Psoas muscle (tissue), 8 donors: ENCODE results near the gene GRB10. TPM values are rescaled to one million over a fixed set of nuclear protein-coding genes. Genes with fewer than 3 reads are reported as not detected.
A peak's percentile ranks its signal among the peaks of the same experiment; 100 is the strongest.

Source experiments
- ATAC-seq, 4 donors: fragments of 200-7000 bp; cut with Tn5 transposase; one replicate each; pipeline ENCODE4 v1.9.1; 2020; ENCODE audit warnings: moderate library complexity in 3 of 4, mild to moderate bottlenecking in 2 of 4
- DNase-seq, 2 donors: peaks; one replicate each; pipeline ENCODE4 v3.0.0-alpha.2; 2020
- H3K27ac ChIP-seq: fragments of 200-600 bp; one replicate; pipeline ENCODE4 v1.8.0; 2022
- H3K27me3 ChIP-seq, 3 donors: fragments of 200-600 bp in 1 of 3; one replicate each; pipeline versions ENCODE4 v1.6.1 to v1.8.0; 2013 to 2022; ENCODE audit warnings: low read length in 2 of 3, mild to moderate bottlenecking in 2 of 3, moderate library complexity in 1 of 3; ENCODE audit not compliant: insufficient read depth in 3 of 3
- H3K36me3 ChIP-seq, 2 donors: fragments of 200-600 bp in 1 of 2; one replicate each; pipeline versions ENCODE4 v1.6.1 to v1.8.0; 2013 to 2022; ENCODE audit warnings: low read depth in 1 of 2, mild to moderate bottlenecking in 1 of 2, moderate library complexity in 1 of 2; ENCODE audit not compliant: insufficient read depth in 1 of 2
- H3K4me1 ChIP-seq: fragments of 200-600 bp; one replicate; pipeline ENCODE4 v1.8.0; 2022
- H3K4me3 ChIP-seq: fragments of 200-600 bp; one replicate; pipeline ENCODE4 v1.8.0; 2022; ENCODE audit warnings: mild to moderate bottlenecking
- H3K9me3 ChIP-seq: fragments of 200-600 bp; one replicate; pipeline ENCODE4 v1.8.0; 2022
- WGBS, 3 donors: extraction: QIAGEN DNeasy Blood & Tissue Kit; methylation state at CpG; one replicate each; pipeline versions ENCODE4 v1.1.6 to v1.1.7; 2013; 5-methylcytosine and 5-hydroxymethylcytosine counted together
- intact Hi-C, 2 donors: fragments of 100-400 bp; cut with DNase I; formaldehyde crosslinking; loops; one replicate each; pipeline versions ENCODE4 v1.11.0 to v1.14.2; 2022
- polyA plus RNA-seq, 3 donors: library from polyadenylated mRNA; stranded (reverse); fragments of 200-250 nt; gene quantifications; one replicate each; pipeline ENCODE4 v1.2.3, GENCODE V29; 2013
- total RNA-seq, 4 donors: library from RNA; stranded (reverse); fragmentation: NEBNext Ultra II Directional in 2 of 4; extraction: Animal tissue kit (Norgen Biotek cat#: 25700) in 2 of 4; gene quantifications; one replicate each; pipeline versions ENCODE4 v1.2.1 to v1.2.4, GENCODE V29; 2021 to 2023
- TF ChIP-seq, protein P1 (sequence below): fragments of 200-600 bp; IDR thresholded peaks from one replicate; pipeline ENCODE4 v1.8.0; 2022; ENCODE audit warnings: antibody characterized with exemption
- donor health status: healthy with polysubstance abuse.
- donor health status: DM: no; HTN: no; CAD: no; lungs with moderate emphysema.
- donor health status: Bipolar disorder and iron deficiency.
- donor health status: healthy.
- donor health status: DM: yes; HTN: yes; CAD: no.
- donor health status: DM: no; HTN: no; CAD: no.
- donor health status: DM: no; HTN: no; CAD: no.
- donor health status: DM: yes; HTN: yes; CAD: no.

GRB10 gene
- total and polyA plus RNA-seq, 7 donors, result 25.8 to 72.7 (median 53.0) TPM

DNA sequence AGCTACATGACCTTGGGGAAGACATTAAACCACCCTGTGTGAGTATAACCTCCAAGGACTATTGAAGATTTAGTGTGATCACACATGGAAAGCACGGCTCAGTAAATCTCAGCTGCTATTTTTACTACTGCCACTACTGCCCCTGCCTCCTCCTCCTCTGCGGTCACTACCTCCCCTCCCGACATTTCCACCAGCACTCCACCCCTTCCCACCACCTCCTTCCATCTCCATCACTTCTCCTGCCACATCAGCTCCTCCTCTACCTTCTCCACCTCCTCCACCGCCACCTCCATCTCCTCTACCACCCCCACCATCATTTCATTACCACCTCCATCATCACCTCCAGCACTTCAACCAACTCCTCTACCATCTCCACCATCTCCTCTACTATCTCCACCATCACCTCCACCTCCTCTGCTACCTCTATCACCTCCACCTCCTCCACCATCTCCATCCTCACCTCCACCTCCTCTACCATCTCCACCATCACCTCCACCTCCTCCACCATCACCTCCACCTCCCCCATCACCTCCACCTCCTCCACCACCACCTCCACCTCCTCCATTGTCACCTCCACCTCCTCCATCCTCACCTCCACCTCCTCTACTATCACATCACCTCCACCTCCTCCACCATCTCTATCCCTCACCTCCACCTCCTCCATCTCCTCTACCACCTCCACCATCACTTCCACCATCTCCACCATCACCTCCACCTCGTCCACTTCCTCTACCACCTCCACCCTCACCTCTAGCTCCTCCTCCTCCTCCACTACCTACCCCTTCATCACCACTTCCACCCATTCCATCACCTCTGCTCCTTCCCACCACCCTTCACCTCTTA, 69.4 kb downstream of the GRB10 start:
- 48 to 61% (median 51%) methylated on average over 5 of the region's 5 CpGs for WGBS, 3 donors
- DNase-seq (no peak), ATAC-seq (peak in 3 of 4 donors; percentile 29 to 52 (median 33))
- Histone ChIP-seq H3K4me3 (no peak overlapping the region), H3K4me1 (peaks cover 45% of the 10 kb centered on the region), H3K9me3 (no peaks in the 10 kb centered on the region), H3K27me3 (no peaks in the 10 kb centered on the region), H3K27ac (peak overlapping the region; percentile 54), H3K36me3 (no peaks in the 10 kb centered on the region)
- intact Hi-C loops, result no loop called here
- TF ChIP-seq, protein P1, sequence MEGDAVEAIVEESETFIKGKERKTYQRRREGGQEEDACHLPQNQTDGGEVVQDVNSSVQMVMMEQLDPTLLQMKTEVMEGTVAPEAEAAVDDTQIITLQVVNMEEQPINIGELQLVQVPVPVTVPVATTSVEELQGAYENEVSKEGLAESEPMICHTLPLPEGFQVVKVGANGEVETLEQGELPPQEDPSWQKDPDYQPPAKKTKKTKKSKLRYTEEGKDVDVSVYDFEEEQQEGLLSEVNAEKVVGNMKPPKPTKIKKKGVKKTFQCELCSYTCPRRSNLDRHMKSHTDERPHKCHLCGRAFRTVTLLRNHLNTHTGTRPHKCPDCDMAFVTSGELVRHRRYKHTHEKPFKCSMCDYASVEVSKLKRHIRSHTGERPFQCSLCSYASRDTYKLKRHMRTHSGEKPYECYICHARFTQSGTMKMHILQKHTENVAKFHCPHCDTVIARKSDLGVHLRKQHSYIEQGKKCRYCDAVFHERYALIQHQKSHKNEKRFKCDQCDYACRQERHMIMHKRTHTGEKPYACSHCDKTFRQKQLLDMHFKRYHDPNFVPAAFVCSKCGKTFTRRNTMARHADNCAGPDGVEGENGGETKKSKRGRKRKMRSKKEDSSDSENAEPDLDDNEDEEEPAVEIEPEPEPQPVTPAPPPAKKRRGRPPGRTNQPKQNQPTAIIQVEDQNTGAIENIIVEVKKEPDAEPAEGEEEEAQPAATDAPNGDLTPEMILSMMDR, result no peak

DNA sequence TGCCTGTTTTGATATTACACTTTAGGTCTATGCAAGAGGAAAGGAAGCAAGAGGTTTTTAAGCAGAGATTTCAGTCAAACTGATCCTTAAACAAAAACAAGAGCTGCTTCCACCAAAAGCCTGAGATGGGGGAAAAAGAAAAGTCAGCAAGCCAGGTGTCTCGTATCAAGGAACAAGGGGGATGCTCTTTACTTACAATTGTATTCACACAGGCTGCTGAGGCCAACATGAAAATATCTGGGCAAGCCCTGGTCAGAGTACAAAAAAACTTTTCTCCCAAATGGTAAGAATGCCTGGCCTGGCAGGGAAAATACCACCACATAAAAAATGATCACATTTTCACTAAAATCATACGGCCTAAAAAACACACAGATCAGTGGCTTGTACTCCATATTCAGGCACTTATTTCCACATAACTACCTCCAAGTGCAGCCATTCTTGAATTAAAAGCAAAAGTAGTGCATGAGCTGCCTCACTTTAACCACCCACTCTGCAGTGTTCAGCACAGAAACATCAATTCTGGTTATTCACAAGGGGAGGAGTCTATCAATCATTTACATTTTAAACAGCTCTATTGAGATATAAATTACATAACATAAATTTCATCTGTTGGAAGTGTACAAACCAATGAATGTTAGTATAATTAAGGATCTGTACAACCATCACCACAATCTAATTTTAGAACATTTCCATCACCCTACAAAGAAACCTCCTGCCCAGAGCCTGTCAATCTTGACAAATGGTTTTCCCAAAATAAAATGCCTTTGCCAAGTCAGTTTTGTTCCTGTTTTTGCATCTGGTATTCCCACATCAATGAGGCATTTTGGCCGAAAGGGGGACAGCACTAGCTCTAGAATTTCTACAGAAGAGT, 70.2 kb downstream of the GRB10 start:
- WGBS, 3 donors, result 29 to 53% (median 33%) methylated on average over 3 of the region's 3 CpGs
- TF ChIP-seq, protein P1, result no peak
- ATAC-seq (peak in 2 of 4 donors; percentile 9 to 36), DNase-seq (no peak)
- peaks cover 45% of the 10 kb centered on the region for H3K4me1 ChIP-seq
- H3K9me3 ChIP-seq, result no peaks in the 10 kb centered on the region
- H3K27me3 ChIP-seq, result no peaks in the 10 kb centered on the region
- H3K27ac ChIP-seq, result peak overlapping the region; percentile 54
- no peak overlapping the region for H3K4me3 ChIP-seq
- intact Hi-C loops, result no loop called here
- no peaks in the 10 kb centered on the region for H3K36me3 ChIP-seq

DNA sequence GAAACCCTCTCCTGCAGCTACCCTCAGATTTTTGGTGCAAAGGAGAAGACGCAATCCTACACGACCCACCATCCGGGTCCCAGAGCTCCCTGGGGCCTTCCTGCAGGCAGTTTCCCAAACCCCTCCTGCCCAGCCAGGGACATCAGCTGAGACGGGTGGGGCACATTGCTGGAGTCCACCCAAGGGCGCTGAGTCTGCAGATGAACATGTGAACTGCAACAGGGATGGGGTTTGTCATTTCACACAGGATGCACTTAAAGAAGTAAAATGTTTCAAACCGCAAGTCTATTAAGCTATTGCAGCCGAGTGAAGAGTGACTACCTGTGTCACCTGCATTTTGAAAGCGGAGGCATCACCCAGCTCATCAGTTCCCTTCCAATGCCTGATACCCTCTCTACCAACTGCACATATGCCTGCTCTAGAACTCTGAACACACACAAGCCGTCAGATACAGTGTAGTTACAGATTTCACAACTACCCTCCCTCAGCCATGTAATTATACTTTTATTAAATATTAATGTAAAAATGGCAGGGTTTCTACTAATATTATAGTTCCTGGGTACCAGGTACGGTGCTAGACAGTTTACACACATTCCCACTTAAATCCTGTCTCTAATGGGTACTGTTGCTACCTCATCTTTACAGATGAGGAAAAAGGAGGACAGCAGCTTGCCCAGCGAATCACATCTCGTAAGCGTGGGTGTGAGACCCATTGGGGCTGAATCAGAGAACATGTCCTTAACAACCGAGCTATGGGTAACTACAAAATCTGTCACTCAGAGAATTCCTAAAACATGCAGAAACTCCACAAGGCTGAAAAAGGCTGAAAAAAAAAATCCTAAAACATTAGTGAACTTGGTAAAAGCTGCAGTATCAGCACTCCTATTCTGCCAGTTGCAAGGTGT, 71.2 kb downstream of the GRB10 start:
- Histone ChIP-seq H3K36me3 (no peaks in the 10 kb centered on the region), H3K27ac (no peak overlapping the region), H3K9me3 (no peaks in the 10 kb centered on the region), H3K4me3 (no peak overlapping the region), H3K27me3 (no peaks in the 10 kb centered on the region), H3K4me1 (peaks cover 45% of the 10 kb centered on the region)
- DNase-seq (peak; percentile 56 to 88), ATAC-seq (peak in 3 of 4 donors; percentile 54 to 91 (median 85))
- intact Hi-C loops, result no loop called here
- WGBS, 3 donors, result 57 to 62% (median 60%) methylated on average over 14 of the region's 14 CpGs
- TF ChIP-seq, protein P1, result no peak

DNA sequence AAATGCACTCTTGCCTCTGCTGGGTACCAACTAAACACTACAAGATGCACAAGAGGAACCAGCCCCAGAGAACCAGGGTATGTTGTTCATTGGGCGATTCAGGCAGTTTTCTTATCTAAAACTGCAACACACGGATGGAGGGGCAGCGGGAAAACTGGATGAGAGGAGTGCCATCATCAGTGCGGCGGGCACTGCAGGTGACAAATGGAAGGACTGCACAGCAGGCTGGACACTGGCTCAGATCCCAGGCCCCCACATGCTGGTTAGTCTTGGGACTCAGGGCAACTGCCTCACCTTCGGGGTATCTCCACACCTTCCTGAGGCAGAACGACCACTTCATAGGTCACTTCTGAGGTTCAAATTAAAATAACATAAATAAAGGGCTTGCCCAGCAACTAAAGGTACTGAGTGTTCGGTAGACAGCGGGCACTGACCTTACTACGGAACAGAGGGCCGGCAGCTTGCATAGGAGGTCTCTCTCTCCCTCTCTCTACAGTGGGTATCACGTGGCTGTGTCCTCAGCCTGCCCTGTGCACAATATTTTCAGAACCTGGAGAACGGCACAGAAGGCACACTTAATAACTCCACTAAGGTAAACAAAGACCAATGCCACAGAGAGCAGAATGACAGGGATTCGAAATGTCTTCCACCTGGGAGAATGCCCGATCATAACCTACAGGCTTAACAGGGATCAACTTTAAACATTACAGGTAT, 72.1 kb downstream of the GRB10 start:
- ATAC-seq (peak in 2 of 4 donors; percentile 36 to 47), DNase-seq (no peak)
- H3K9me3 ChIP-seq, result no peaks in the 10 kb centered on the region
- TF ChIP-seq, protein P1, result no peak
- 62 to 75% (median 68%) methylated on average over 15 of the region's 15 CpGs for WGBS, 3 donors
- peaks cover 39% of the 10 kb centered on the region for H3K4me1 ChIP-seq
- no peaks in the 10 kb centered on the region for H3K27me3 ChIP-seq
- H3K36me3 ChIP-seq, result no peaks in the 10 kb centered on the region
- H3K27ac ChIP-seq, result no peak overlapping the region
- intact Hi-C loops, result no loop called here
- H3K4me3 ChIP-seq, result no peak overlapping the region
